Panc1 (cell line): Measurements from ENCODE around the gene HLA-F.

Experiments used
- CTCF ChIP-seq: fragments of 450-650 bp; IDR thresholded peaks from 2 replicates; pipeline ENCODE4 v1.5.1; 2017; ENCODE audit warnings: mild to moderate bottlenecking
- POLR2AphosphoS5 ChIP-seq: IDR thresholded peaks from 2 replicates; pipeline ENCODE4 v1.6.1; 2012; ENCODE audit warnings: mild to moderate bottlenecking, low read depth, low read length, moderate library complexity
- REST ChIP-seq, 2 experiments: IDR thresholded peaks; 2 replicates each; pipeline ENCODE4 v1.6.1; 2011 to 2012; ENCODE audit warnings: low read depth in 2 of 2, control low read depth in 1 of 2, low read length in 1 of 2, mild to moderate bottlenecking in 1 of 2, moderate library complexity in 1 of 2; ENCODE audit not compliant: insufficient read depth in 1 of 2
- TCF7L2 ChIP-seq: IDR thresholded peaks from 2 replicates; pipeline ENCODE4 v1.6.1; 2011; ENCODE audit warnings: mild to moderate bottlenecking, low read depth, low read length, inconsistent platforms

GRCh38 chr6:29736563-29736962 lies 13.3 kb downstream of the HLA-F start:
- TF ChIP-seq CTCF (no peak), REST (IDR thresholded peaks at IDR 0.05; ENCODE audit: insufficient read depth in 1 of 2, low read depth in 2 of 2, low read length in 1 of 2) (no peak), POLR2AphosphoS5 (no peak), TCF7L2 (no peak)
